ENCODE results near the gene SEC24B. TPM values are rescaled to one million over a fixed set of nuclear protein-coding genes. Genes with fewer than 3 reads are reported as not detected.

The SEC24B gene
- total RNA-seq, 1 experiment from 2014 or later, result 27.1 TPM

DNA sequence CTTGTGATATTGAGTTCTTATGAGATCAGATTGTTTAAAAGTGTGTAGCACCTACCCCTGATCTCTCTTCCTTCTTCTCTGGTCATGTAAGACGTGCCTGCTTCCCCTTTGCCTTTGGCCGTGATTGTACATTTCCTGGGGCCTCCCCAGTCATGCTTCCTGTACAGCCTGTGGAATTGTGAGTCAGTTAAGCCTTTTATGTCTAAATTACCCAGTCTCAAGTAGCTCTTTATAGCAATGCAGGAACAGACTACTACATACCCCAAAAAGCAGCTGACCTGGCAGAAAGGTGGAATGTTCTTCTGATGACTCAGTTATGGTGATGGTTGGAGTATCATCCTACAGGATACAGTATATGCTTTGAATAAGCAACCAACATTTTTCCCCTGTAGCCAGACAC is 115.0 kb downstream of the SEC24B start:
- Histone ChIP-seq H4K5ac (ENCODE audit: insufficient read length, low read depth, low read length) (no peak overlapping the region), H3K4me1 (ENCODE audit: insufficient read depth, low read length) (no peaks in the 10 kb centered on the region), H4K91ac (ENCODE audit: insufficient read length, low read depth, low read length) (no peak overlapping the region), H3K4ac (ENCODE audit: low read depth, low read length) (no peak overlapping the region), H3K14ac (ENCODE audit: insufficient read depth, low read length) (no peak overlapping the region), H2BK12ac (ENCODE audit: insufficient read length, low read depth, low read length) (no peak overlapping the region), H3K56ac (ENCODE audit: insufficient read length, low read depth, low read length) (no peak overlapping the region), H2AK5ac (ENCODE audit: insufficient read length, low read length) (no peak overlapping the region), H3K9ac (ENCODE audit: extremely low read depth, insufficient read length, low read length) (no peak overlapping the region), H4K20me1 (ENCODE audit: control insufficient read depth, insufficient read depth, insufficient read length) (no peaks in the 10 kb centered on the region), H2BK20ac (ENCODE audit: low read depth, low read length, poor library complexity, severe bottlenecking) (no peak overlapping the region), H3K23ac (ENCODE audit: insufficient read length, low read depth, low read length) (no peak overlapping the region), H3K79me1 (ENCODE audit: insufficient read depth, low read depth, low read length, poor library complexity, severe bottlenecking) (no peaks in the 10 kb centered on the region), H3K18ac (ENCODE audit: insufficient read length, low read depth, low read length) (no peak overlapping the region), H3T11ph (ENCODE audit: low read length) (no peak overlapping the region), H3K9me3 (ENCODE audit: control insufficient read depth, low read depth, low read length) (no peaks in the 10 kb centered on the region), H2BK120ac (ENCODE audit: low read depth, low read length, poor library complexity, severe bottlenecking) (no peak overlapping the region), H3K79me2 (ENCODE audit: insufficient read depth, low read length) (no peaks in the 10 kb centered on the region), H3K4me2 (ENCODE audit: insufficient read depth, insufficient read length, low read length) (no peak overlapping the region), H3K27me3 (ENCODE audit: insufficient read depth, low read length) (no peaks in the 10 kb centered on the region), H2AFZ (ENCODE audit: low read length) (no peak overlapping the region), H2BK5ac (ENCODE audit: insufficient read length, low read length) (no peak overlapping the region), H3K27ac (ENCODE audit: insufficient read length, low read depth, low read length) (no peak overlapping the region), H4K8ac (replicated peaks; ENCODE audit: insufficient read length, low read depth, low read length) (no peak overlapping the region), H3K23me2 (ENCODE audit: insufficient read length, low read depth, low read length, poor library complexity, severe bottlenecking) (no peaks in the 10 kb centered on the region), H2BK15ac (ENCODE audit: low read depth, low read length) (no peak overlapping the region)
- TF ChIP-seq, protein P1, sequence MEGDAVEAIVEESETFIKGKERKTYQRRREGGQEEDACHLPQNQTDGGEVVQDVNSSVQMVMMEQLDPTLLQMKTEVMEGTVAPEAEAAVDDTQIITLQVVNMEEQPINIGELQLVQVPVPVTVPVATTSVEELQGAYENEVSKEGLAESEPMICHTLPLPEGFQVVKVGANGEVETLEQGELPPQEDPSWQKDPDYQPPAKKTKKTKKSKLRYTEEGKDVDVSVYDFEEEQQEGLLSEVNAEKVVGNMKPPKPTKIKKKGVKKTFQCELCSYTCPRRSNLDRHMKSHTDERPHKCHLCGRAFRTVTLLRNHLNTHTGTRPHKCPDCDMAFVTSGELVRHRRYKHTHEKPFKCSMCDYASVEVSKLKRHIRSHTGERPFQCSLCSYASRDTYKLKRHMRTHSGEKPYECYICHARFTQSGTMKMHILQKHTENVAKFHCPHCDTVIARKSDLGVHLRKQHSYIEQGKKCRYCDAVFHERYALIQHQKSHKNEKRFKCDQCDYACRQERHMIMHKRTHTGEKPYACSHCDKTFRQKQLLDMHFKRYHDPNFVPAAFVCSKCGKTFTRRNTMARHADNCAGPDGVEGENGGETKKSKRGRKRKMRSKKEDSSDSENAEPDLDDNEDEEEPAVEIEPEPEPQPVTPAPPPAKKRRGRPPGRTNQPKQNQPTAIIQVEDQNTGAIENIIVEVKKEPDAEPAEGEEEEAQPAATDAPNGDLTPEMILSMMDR (conservative IDR thresholded peaks at IDR 0.05), result no peak
- WGBS (ENCODE audit: extremely low coverage, insufficient read length, low lambda C conversion rate), result no CpG with 5 or more reads among the region's 2 CpGs
- DNase-seq, result no peak
- no peak overlapping the region; a peak in 1 of 7 replicates for H3K27ac Mint-ChIP-seq
- peaks cover 6% of the 10 kb centered on the region in 2 experiments for H3K4me1 Mint-ChIP-seq
- no peaks in the 10 kb centered on the region for H3K9me3 Mint-ChIP-seq
- no peaks in the 10 kb centered on the region for H3K36me3 Mint-ChIP-seq (ENCODE audit: insufficient read depth in 1 of 3, low read depth in 3 of 3)
- H3K27me3 Mint-ChIP-seq (ENCODE audit: low read depth), result no peaks in the 10 kb centered on the region
- no peak overlapping the region for H3K4me3 Mint-ChIP-seq

All from H9 (cell line).